ENCODE measurements around the gene VAV3.

VAV3 gene

DNA sequence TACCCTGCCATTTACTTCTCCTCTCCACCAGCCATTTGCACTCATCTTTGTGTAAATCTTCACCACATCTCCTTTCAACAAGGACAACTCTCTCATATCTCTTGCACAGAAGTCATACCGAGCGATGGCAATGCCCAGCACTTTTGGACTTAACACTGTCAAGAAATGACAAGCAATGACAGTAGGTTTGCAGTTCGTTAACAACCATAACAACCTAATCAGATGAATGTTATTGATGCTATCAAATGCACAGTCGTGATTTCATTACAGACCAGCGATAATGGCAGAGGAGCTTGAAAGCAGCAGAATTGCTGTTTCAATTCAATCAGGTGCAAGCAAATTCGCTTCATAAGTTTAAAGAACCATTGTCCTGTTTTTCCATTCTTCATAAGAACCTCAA is 390.9 kb downstream of the VAV3 start:
- no peak for DNase-seq (ENCODE audit: low spot score)

- DNase-seq (ENCODE audit: low spot score): no peak
Observed at GRCh38 chr1:107572674-107573211, 392.2 kb downstream of the VAV3 start.

- DNase-seq (ENCODE audit: low spot score): no peak
Observed at GRCh38 chr1:107570768-107571167, 394.2 kb downstream of the VAV3 start.

GRCh38 chr1:107563441-107563840 is 401.5 kb downstream of the VAV3 start:
- DNase-seq (ENCODE audit: low spot score): no peak

GRCh38 chr1:107559881-107560280 is 405.1 kb downstream of the VAV3 start:
- no peak for DNase-seq (ENCODE audit: low spot score)

- no peak for DNase-seq (ENCODE audit: low spot score)
Observed at GRCh38 chr1:107557095-107557494, 407.9 kb downstream of the VAV3 start.

DNA sequence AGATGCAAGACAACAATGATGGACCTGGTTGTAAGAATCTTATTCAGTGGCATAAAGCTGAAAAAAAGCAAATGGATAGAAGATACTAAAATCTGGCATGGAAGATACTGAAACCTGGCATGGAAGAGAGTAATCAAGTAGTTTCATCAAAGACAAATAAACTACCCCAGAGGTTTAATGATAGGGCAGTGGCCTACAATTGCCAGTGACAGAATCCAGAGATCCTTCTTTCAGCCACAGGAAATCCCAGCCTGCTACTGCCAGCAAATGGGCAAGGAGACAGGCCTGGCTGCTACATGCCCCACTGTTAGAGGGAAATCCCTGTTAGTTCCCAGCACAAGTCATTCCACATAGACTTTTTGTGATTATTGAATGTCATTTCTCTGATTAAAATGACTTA is 409.4 kb downstream of the VAV3 start:
- DNase-seq (ENCODE audit: low spot score): no peak

- DNase-seq (ENCODE audit: low spot score): no peak
Observed at GRCh38 chr1:107552781-107553180, 412.2 kb downstream of the VAV3 start.

DNA sequence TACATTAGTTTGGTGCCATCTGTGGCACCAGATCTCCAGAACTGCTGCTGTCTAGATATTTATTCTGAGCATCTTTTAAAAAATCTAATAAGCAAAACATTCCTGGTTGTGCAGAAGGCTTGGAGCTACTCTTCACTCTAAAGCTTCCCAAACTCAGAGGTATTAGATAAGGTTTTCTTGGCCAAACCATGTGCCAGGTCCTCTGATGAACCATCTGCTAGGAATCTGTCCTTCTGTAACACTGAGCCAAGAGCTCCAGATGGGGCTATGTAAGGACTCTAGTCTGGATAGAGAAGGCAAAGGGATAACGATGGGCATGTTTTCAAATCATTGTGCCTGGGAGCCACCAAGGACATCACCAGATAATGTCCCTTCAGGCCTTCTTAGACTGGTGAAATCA is 413.5 kb downstream of the VAV3 start:
- DNase-seq (ENCODE audit: low spot score): no peak

GRCh38 chr1:107550358-107550757 is 414.6 kb downstream of the VAV3 start:
- DNase-seq (ENCODE audit: low spot score): no peak

DNA sequence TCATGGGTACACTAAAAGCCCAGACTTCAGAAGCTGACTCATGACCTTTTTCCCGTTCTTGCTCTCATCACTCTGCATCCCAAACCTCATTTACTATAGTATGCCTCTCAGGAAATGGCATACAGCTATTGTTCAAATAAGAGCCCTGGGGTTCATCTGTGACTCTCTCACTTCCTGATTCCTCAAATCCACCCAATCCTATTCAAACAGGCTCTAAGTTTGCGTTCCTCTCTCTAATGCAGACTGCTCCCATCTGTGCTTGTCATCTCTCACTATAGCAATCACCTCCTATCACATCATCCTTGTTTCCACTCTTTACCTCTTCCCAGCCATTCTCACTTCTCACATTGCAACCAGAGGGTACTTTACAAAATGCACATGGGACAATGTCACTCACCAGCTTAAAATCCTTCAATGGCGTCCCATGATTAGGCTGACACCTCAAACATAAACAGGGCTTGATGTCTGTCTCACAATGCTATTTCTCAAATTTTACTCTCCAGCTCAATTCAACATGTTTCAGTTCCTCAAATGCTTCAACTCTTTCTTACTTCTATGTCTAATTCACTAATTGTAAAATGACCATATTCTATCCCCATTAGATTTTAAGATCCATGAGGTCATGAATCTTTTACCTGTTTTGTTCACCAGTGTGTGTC is 415.7 kb downstream of the VAV3 start:
- no peak for DNase-seq (ENCODE audit: low spot score)

DNA sequence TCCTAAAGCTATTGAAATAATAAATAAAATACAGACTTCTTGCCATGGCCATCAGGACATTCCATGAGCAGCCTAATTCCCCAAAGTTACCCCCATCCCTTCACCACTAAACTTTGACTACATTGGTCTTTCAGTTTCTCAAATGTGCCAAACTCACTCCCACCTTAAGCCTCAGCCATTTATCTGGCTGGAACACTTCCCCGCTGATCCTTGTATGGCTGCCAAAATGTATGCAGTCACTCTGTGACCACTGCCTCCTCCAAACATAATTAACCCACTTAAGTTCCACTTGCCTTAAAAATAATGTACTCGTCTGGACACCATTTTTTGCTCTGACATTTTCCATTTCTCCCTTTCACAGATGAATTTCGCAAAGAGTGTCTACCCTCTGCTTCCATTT is 416.7 kb downstream of the VAV3 start:
- no peak for DNase-seq (ENCODE audit: low spot score)

GRCh38 chr1:107547363-107548155 is 417.4 kb downstream of the VAV3 start:
- DNase-seq (ENCODE audit: low spot score): no peak

- DNase-seq (ENCODE audit: low spot score): no peak
Observed at GRCh38 chr1:107546576-107546975, 418.4 kb downstream of the VAV3 start.

DNA sequence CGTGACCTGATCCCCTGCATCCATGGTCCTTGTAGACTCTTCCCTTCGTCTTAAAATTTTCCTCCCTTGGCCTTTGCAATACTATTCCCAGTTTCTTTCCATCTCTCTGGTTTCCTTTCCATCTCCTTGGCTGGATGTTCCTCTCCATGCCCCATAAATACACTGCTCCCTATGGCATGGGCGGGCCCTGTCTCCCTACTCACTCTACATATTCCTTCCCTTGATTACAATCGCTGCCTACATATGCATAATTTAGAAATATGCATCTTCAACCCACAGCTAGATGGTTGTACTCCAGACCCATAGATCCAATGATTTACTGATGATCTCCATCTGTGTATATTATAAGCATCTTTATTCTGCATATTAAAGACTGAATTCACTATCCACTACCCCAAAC is 419.1 kb downstream of the VAV3 start:
- DNase-seq (ENCODE audit: low spot score): no peak

DNA sequence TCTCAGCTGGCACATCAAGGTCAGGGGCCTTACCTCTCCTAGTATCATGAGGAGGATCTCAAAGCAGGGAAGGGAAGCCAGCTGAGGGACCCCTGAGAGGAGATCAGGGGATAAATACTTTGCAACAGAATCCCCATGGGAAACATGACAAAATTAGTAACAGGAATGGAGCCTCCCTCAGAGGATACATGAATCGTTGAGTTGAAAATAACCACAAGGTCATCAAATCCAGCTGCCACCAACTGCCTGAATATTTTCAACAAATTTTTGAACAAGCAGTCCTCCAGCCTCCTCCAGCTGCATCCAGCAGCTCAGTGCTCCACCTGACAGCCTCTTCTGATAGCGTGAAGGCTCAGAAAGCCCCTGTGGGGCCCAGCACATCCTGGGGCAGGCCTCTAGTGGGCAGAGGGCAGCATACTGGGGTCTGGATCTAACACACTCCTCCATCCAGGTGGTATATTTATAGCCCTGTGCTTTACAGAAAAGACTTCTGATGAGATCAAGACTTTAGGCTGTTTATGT is 419.9 kb downstream of the VAV3 start:
- DNase-seq (ENCODE audit: low spot score): no peak

DNA sequence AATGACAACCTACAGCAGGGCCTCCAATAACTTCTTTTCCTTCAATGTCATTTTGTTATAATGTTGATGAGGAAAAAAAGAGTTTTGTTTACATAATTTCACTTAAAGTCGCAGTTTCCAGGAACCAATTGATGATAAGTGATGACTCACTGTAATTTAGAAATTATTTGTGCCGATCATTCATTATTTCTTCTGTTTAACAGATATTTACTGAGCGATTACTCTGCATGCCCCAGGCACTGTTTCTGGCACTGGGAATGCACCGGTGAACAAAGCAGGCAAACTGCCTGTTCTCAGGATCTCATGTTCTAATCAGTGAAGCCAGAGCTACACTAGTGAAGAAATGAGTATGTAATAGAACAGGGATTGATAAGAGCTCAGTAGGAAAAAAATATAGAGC is 420.7 kb downstream of the VAV3 start:
- DNase-seq (ENCODE audit: low spot score): no peak

GRCh38 chr1:107541412-107541811 is 423.6 kb downstream of the VAV3 start:
- DNase-seq (ENCODE audit: low spot score): no peak

- no peak for DNase-seq (ENCODE audit: low spot score)
Observed at GRCh38 chr1:107538502-107538901, 426.5 kb downstream of the VAV3 start.

DNA sequence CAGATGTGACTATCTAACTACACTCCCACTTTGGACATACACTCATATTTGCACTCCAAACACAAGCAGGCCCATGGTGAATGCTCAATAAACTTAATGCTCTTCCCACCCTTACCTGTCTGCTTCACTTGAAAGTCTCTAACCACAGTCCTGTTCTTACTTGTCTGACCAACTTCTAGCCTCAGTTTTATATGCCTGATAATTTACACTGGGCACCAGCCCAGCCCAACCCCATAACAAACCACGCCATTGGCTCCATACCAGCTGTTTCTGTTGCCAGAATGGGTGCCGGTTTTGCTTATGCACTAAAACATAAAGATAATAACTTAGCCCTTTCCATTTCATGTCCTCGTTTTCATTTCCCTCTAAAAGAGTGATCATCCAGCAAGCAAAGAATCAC is 428.7 kb downstream of the VAV3 start:
- no peak for DNase-seq (ENCODE audit: low spot score)

DNA sequence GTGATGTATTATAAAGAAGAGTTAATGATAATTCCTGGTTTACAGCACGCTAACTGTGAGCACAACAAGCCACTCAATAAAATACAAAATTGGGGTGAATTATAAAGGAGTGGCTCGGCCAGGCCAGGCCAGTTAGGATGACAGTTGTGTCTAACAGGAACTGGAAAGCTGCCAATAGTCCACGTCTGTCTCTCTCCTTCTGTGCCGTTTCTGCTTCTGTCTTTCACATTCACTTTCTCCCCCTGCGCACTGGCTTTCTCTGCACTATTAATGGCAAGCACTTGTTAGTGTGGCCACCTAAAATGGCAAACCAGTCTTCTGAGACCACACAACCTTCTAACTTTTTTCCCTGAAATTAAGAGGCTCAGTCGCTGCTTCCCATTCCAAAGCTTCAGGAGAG is 429.9 kb downstream of the VAV3 start:
- no peak for DNase-seq (ENCODE audit: low spot score)

DNA sequence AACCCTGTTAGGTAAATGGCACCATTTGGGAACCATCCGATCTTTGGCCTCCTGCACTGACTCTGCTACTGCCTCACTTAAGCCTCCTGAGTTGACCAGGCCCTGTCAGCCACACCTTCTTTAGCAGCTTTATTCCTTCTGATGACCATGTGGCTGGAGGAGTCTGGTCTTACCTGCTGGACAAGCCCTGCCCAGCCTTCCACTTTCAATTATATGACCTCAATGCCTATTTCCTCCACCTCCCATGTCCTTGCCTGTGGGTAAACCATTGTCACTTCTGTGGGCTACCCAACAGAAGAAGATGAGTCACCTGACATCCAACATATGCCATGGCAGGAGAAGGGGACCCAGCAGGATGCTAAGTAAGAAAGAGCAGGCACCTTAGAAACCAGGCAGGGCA is 430.3 kb downstream of the VAV3 start:
- DNase-seq (ENCODE audit: low spot score): no peak

DNA sequence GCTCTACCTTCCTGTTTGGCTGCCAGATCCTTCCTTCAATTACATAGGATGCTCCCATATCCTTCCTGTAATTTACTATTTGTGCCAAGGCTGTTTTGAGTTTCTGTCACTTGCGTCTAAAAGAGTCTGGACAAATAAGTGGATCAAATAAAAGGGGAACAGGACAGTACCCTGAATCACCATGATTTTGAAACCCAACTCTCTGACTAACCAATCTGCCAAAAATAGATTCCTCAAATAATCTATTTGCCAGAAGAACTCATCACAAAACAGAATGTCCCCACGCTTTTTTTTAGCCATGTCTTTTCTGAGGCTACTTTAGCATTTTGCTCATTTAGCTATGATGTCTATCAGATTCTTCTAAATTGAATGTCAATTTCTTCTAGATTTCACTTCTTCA is 431.5 kb downstream of the VAV3 start:
- no peak for DNase-seq (ENCODE audit: low spot score)

Measured in hepatic stellate cell (primary cell).